ENCODE measurements around the gene CFAP206.

Gene CFAP206

DNA sequence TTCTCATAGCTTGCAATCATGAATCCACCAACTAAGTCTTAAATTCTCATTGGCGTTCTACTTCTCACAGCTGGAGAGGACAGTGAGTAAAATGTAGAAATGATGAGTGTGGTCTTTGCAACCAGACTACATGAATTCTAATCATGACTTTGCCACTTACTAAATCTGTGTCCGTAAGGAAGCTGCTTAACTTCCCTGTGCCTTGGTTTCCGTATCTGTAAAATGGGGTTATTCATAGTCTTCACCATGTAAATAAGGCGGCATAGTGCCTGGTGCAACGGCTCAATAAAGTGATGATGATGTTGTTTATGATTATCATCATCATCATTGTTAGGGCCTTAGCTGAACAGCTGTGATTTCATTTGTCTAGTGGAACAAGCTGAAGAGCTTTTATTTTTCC, 12.6 kb downstream of the CFAP206 start:
- no peaks in the 10 kb centered on the region for H3K9me3 ChIP-seq (ENCODE audit: insufficient read depth, low read depth, low read length)
- H3K23ac ChIP-seq (ENCODE audit: low read length): no peak overlapping the region
- no peaks in the 10 kb centered on the region for H3K36me3 ChIP-seq (ENCODE audit: control insufficient read depth in 1 of 2, insufficient read depth in 2 of 2, low read length in 2 of 2)

DNA sequence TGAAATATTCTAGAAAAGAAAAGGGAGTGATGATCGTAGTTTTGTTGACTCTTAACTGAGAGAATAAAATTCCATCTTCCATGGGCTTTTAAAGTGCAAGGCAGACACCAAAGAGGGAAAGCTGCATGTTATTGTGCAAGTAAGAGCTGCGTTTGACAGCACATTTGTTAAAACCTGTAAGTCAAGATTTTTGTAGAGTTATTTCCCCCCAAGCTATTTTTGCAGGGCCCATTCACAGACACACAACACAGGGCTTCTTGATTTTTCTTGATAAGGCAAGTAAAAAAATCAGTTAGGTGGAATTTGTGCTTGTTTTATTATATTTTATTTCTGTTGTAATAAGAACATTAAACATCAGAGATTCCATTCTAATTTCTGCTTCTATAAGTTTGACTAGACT, 13.8 kb downstream of the CFAP206 start:
- Histone ChIP-seq H2BK12ac (ENCODE audit: low read length) (no peak overlapping the region), H3K9me3 (ENCODE audit: insufficient read depth, low read depth, low read length) (no peaks in the 10 kb centered on the region), H3K79me2 (ENCODE audit: control insufficient read depth, insufficient read depth, low read length, poor library complexity) (no peaks in the 10 kb centered on the region), H3K4me2 (ENCODE audit: low read length) (peak overlapping the region; percentile 30), H4K91ac (ENCODE audit: low read depth, low read length) (no peak overlapping the region), H3K36me3 (ENCODE audit: control insufficient read depth in 1 of 2, insufficient read depth in 2 of 2, low read length in 2 of 2) (no peaks in the 10 kb centered on the region), H3K27ac (ENCODE audit: low read depth, low read length) (peak overlapping the region; percentile 46), H2AFZ (ENCODE audit: insufficient read depth, low read length, poor library complexity) (no peak overlapping the region), H4K8ac (ENCODE audit: low read depth, low read length) (no peak overlapping the region), H3K23ac (ENCODE audit: low read length) (no peak overlapping the region), H4K12ac (ENCODE audit: low read depth, low read length) (no peak overlapping the region), H3K27me3 (ENCODE audit: insufficient read depth, low read length) (no peaks in the 10 kb centered on the region), H3K4ac (ENCODE audit: low read depth, low read length) (no peak overlapping the region), H3K79me1 (ENCODE audit: low read length) (peaks cover 7% of the 10 kb centered on the region), H3K9ac (ENCODE audit: low read length) (no peak overlapping the region), H3K4me1 (ENCODE audit: control insufficient read depth in 1 of 2, insufficient read depth in 2 of 2, low read length in 2 of 2) (peaks cover 0 to 2% of the 10 kb centered on the region in 2 experiments), H2BK5ac (ENCODE audit: low read depth, low read length, poor library complexity) (no peak overlapping the region), H3K14ac (ENCODE audit: low read length) (no peak overlapping the region), H3K4me3 (ENCODE audit: low read depth, low read length) (no peak overlapping the region), H2AK5ac (ENCODE audit: low read length) (no peak overlapping the region), H3K18ac (ENCODE audit: low read length) (no peak overlapping the region), H2BK120ac (ENCODE audit: insufficient read depth, low read length, poor library complexity) (no peak overlapping the region)
- WGBS (ENCODE audit: extremely low coverage, insufficient coverage, insufficient read length): no CpG with 5 or more reads among the region's 2 CpGs
- peak; percentile 64 to 99 for DNase-seq

More for the DNA sequence above, 12.6 kb downstream of the CFAP206 start:
- Histone ChIP-seq H3K9ac (ENCODE audit: low read length) (no peak overlapping the region), H3K4me1 (ENCODE audit: control insufficient read depth in 1 of 2, insufficient read depth in 2 of 2, low read length in 2 of 2) (peaks cover 0 to 2% of the 10 kb centered on the region in 2 experiments), H4K91ac (ENCODE audit: low read depth, low read length) (no peak overlapping the region), H4K12ac (ENCODE audit: low read depth, low read length) (no peak overlapping the region), H3K27ac (ENCODE audit: low read depth, low read length) (no peak overlapping the region), H3K14ac (ENCODE audit: low read length) (no peak overlapping the region), H4K8ac (ENCODE audit: low read depth, low read length) (no peak overlapping the region), H3K18ac (ENCODE audit: low read length) (no peak overlapping the region), H3K4ac (ENCODE audit: low read depth, low read length) (no peak overlapping the region), H3K79me1 (ENCODE audit: low read length) (peaks cover 7% of the 10 kb centered on the region), H2AFZ (ENCODE audit: insufficient read depth, low read length, poor library complexity) (no peak overlapping the region), H3K27me3 (ENCODE audit: insufficient read depth, low read length) (no peaks in the 10 kb centered on the region), H3K4me3 (ENCODE audit: low read depth, low read length) (no peak overlapping the region), H2AK5ac (ENCODE audit: low read length) (no peak overlapping the region), H2BK5ac (ENCODE audit: low read depth, low read length, poor library complexity) (no peak overlapping the region), H3K4me2 (ENCODE audit: low read length) (no peak overlapping the region), H3K79me2 (ENCODE audit: control insufficient read depth, insufficient read depth, low read length, poor library complexity) (no peaks in the 10 kb centered on the region), H2BK120ac (ENCODE audit: insufficient read depth, low read length, poor library complexity) (no peak overlapping the region), H2BK12ac (ENCODE audit: low read length) (peak overlapping the region; percentile 59)
- no peak for DNase-seq
- no CpG with 5 or more reads among the region's 5 CpGs for WGBS (ENCODE audit: extremely low coverage, insufficient coverage, insufficient read length)

DNA sequence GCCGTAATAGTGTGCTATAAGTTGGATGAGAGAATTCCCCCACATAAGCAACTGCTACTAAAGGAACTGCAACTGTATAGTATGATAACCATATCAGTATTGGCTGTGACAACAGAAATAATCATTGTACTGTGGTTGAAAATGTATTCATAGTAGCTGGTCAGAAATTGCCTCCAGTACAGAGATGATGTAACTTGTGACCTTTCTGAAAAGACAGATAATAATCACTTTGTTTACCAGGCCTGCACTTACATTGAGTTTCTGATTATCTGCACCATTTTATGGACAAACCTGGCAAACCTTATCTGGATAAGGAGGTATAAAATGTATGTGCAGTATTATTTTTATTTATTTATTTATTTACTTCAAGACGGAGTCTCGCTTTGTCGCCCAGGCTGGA, 19.0 kb downstream of the CFAP206 start:
- Histone ChIP-seq H3K4ac (ENCODE audit: low read depth, low read length) (no peak overlapping the region), H3K27me3 (ENCODE audit: insufficient read depth, low read length) (no peaks in the 10 kb centered on the region), H3K4me2 (ENCODE audit: low read length) (no peak overlapping the region), H3K18ac (ENCODE audit: low read length) (no peak overlapping the region), H4K91ac (ENCODE audit: low read depth, low read length) (no peak overlapping the region), H3K23ac (ENCODE audit: low read length) (no peak overlapping the region), H4K8ac (ENCODE audit: low read depth, low read length) (no peak overlapping the region), H2AFZ (ENCODE audit: insufficient read depth, low read length, poor library complexity) (no peak overlapping the region), H3K9me3 (ENCODE audit: insufficient read depth, low read depth, low read length) (no peaks in the 10 kb centered on the region), H2BK12ac (ENCODE audit: low read length) (no peak overlapping the region), H3K27ac (ENCODE audit: low read depth, low read length) (no peak overlapping the region), H3K79me2 (ENCODE audit: control insufficient read depth, insufficient read depth, low read length, poor library complexity) (no peaks in the 10 kb centered on the region), H3K14ac (ENCODE audit: low read length) (no peak overlapping the region), H3K4me1 (ENCODE audit: control insufficient read depth in 1 of 2, insufficient read depth in 2 of 2, low read length in 2 of 2) (peaks cover 0 to 2% of the 10 kb centered on the region in 2 experiments), H2BK120ac (ENCODE audit: insufficient read depth, low read length, poor library complexity) (no peak overlapping the region), H3K9ac (ENCODE audit: low read length) (no peak overlapping the region), H2AK5ac (ENCODE audit: low read length) (no peak overlapping the region), H3K79me1 (ENCODE audit: low read length) (peaks cover 5% of the 10 kb centered on the region), H3K36me3 (ENCODE audit: control insufficient read depth in 1 of 2, insufficient read depth in 2 of 2, low read length in 2 of 2) (no peaks in the 10 kb centered on the region), H4K12ac (ENCODE audit: low read depth, low read length) (no peak overlapping the region), H2BK5ac (ENCODE audit: low read depth, low read length, poor library complexity) (no peak overlapping the region), H3K4me3 (ENCODE audit: low read depth, low read length) (no peak overlapping the region)
- WGBS (ENCODE audit: extremely low coverage, insufficient coverage, insufficient read length): no CpG with 5 or more reads among the region's 4 CpGs
- DNase-seq: peak in 1 of 2 donors; percentile 22

DNA sequence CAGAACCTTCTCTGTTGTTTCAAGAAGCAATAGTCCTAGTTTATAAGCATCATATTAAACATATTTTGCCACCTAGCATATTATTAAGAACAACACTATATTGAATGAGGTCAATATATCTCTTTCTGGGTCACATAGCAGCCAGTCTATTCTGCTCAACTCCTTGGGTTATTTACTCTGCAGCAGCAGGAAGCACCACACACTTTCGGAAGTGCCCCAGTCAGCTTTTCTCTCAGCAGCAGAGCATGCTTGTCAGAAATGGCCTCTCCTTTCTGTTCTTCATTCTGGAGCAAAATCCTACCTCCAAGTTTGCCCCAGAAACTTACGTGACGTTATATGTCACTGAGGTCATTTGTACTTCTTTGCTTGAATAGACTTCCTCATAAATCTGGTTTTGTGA, 22.7 kb downstream of the CFAP206 start:
- Histone ChIP-seq H3K9me3 (ENCODE audit: insufficient read depth, low read depth, low read length) (no peaks in the 10 kb centered on the region), H2BK5ac (ENCODE audit: low read depth, low read length, poor library complexity) (no peak overlapping the region), H4K8ac (ENCODE audit: low read depth, low read length) (no peak overlapping the region), H3K79me2 (ENCODE audit: control insufficient read depth, insufficient read depth, low read length, poor library complexity) (no peaks in the 10 kb centered on the region), H4K91ac (ENCODE audit: low read depth, low read length) (no peak overlapping the region), H2AK5ac (ENCODE audit: low read length) (no peak overlapping the region), H2BK120ac (ENCODE audit: insufficient read depth, low read length, poor library complexity) (no peak overlapping the region), H3K4ac (ENCODE audit: low read depth, low read length) (no peak overlapping the region), H2BK12ac (ENCODE audit: low read length) (no peak overlapping the region), H3K79me1 (ENCODE audit: low read length) (no peaks in the 10 kb centered on the region), H3K9ac (ENCODE audit: low read length) (no peak overlapping the region), H3K4me3 (ENCODE audit: low read depth, low read length) (no peak overlapping the region), H3K36me3 (ENCODE audit: control insufficient read depth in 1 of 2, insufficient read depth in 2 of 2, low read length in 2 of 2) (no peaks in the 10 kb centered on the region), H3K4me1 (ENCODE audit: control insufficient read depth in 1 of 2, insufficient read depth in 2 of 2, low read length in 2 of 2) (no peaks in the 10 kb centered on the region), H2AFZ (ENCODE audit: insufficient read depth, low read length, poor library complexity) (no peak overlapping the region), H3K14ac (ENCODE audit: low read length) (no peak overlapping the region), H3K27ac (ENCODE audit: low read depth, low read length) (no peak overlapping the region), H3K18ac (ENCODE audit: low read length) (no peak overlapping the region), H3K27me3 (ENCODE audit: insufficient read depth, low read length) (no peaks in the 10 kb centered on the region), H3K23ac (ENCODE audit: low read length) (no peak overlapping the region), H3K4me2 (ENCODE audit: low read length) (no peak overlapping the region), H4K12ac (ENCODE audit: low read depth, low read length) (no peak overlapping the region)
- no peak for DNase-seq
- no CpG with 5 or more reads among the region's 3 CpGs for WGBS (ENCODE audit: extremely low coverage, insufficient coverage, insufficient read length)
